Smooth muscle cell (in vitro differentiated cells): ENCODE results near the gene AK8. TPM values are rescaled to one million over a fixed set of nuclear protein-coding genes. Genes with fewer than 3 reads are reported as not detected.

Source experiments
- DNase-seq: peaks from one replicate; lab custom pipeline; 2025; ENCODE audit not compliant: unreplicated experiment; lab: John Stamatoyannopoulos, UW
- H2AFZ ChIP-seq: fragments of 200-600 bp; sonication (generic); 2 replicates; pipeline ENCODE4 v1.6.0; 2016; ENCODE audit warnings: antibody characterized with exemption, low read depth, mild to moderate bottlenecking
- H3F3A ChIP-seq: fragments of 200-600 bp; sonication (generic); 2 replicates; pipeline ENCODE4 v1.6.0; 2017; ENCODE audit warnings: antibody characterized with exemption, low read depth
- H3K27ac ChIP-seq: fragments of 200-600 bp; sonication (generic); 2 replicates; pipeline ENCODE4 v1.5.1; 2016; ENCODE audit warnings: low read depth, mild to moderate bottlenecking
- H3K27me3 ChIP-seq: fragments of 200-600 bp; sonication (generic); 2 replicates; pipeline ENCODE4 v1.6.1; 2016; ENCODE audit warnings: low read depth, mild to moderate bottlenecking
- H3K36me3 ChIP-seq: fragments of 200-600 bp; sonication (generic); 2 replicates; pipeline ENCODE4 v1.5.1; 2016; ENCODE audit warnings: low read depth
- H3K4me1 ChIP-seq: fragments of 200-600 bp; sonication (generic); 2 replicates; pipeline ENCODE4 v1.5.1; 2016; ENCODE audit warnings: low read depth
- H3K4me2 ChIP-seq: fragments of 200-600 bp; sonication (generic); 2 replicates; pipeline ENCODE4 v1.6.0; 2016; ENCODE audit warnings: mild to moderate bottlenecking
- H3K4me3 ChIP-seq: fragments of 200-600 bp; sonication (generic); 2 replicates; pipeline ENCODE4 v1.5.1; 2016; ENCODE audit warnings: mild to moderate bottlenecking
- H3K79me2 ChIP-seq: fragments of 200-600 bp; sonication (generic); 2 replicates; pipeline ENCODE4 v1.6.0; 2016; ENCODE audit warnings: low read depth, mild to moderate bottlenecking
- H3K9ac ChIP-seq: fragments of 200-600 bp; sonication (generic); 2 replicates; pipeline ENCODE4 v1.6.0; 2016; ENCODE audit warnings: low read depth
- H3K9me3 ChIP-seq: fragments of 200-600 bp; sonication (generic); replicated peaks from 2 replicates; pipeline ENCODE4 v1.5.1; 2016; ENCODE audit warnings: low read depth
- H4K20me1 ChIP-seq: fragments of 200-600 bp; sonication (generic); 2 replicates; pipeline ENCODE4 v1.6.0; 2016; ENCODE audit warnings: low read depth
- CTCF ChIP-seq: fragments of 200-600 bp; sonication (generic); IDR thresholded peaks from 2 replicates; pipeline ENCODE4 v1.5.1; 2017; ENCODE audit warnings: borderline replicate concordance, mild to moderate bottlenecking, antibody characterized with exemption; ENCODE audit not compliant: insufficient read depth, poor library complexity, severe bottlenecking
- WGBS: methylation state at CpG from one replicate; pipeline ENCODE4 v1.1.7; 2016; ENCODE audit warnings: low lambda C conversion rate; 5-methylcytosine and 5-hydroxymethylcytosine counted together
- polyA plus RNA-seq: library from polyadenylated mRNA; unstranded; fragments of >200 nt; fragmentation: Nextera tagmentation; extraction: Ambion mirVana; gene quantifications from 2 replicates; pipeline ENCODE4 v1.2.1, GENCODE V29; 2016
- total RNA-seq: library from RNA; depleted of rRNA; stranded (reverse); fragments of >200 nt; gene quantifications from 2 replicates; pipeline ENCODE4 v1.2.3, GENCODE V29; 2014

The AK8 gene
- total and polyA plus RNA-seq, 2 experiments from 2014 or later, result 0.67 to 1.4 TPM

GRCh38 chr9:132763574-132763973 lies 114.5 kb downstream of the AK8 start:
- H3K9ac ChIP-seq, result no peak overlapping the region
- DNase-seq, result no peak
- WGBS, result 90% methylated on average over 3 of the region's 3 CpGs
- no peaks in the 10 kb centered on the region for H3K79me2 ChIP-seq
- no peaks in the 10 kb centered on the region for H3K9me3 ChIP-seq
- peaks cover 1% of the 10 kb centered on the region for H3K4me1 ChIP-seq
- no peak overlapping the region for H3K4me2 ChIP-seq
- no peak overlapping the region for H3K27ac ChIP-seq
- H2AFZ ChIP-seq, result no peak overlapping the region
- no peak for TF ChIP-seq CTCF
- H3K36me3 ChIP-seq, result no peaks in the 10 kb centered on the region
- H3K4me3 ChIP-seq, result no peak overlapping the region
- peaks cover 3% of the 10 kb centered on the region for H3K27me3 ChIP-seq
- no peaks in the 10 kb centered on the region for H3F3A ChIP-seq
- no peaks in the 10 kb centered on the region for H4K20me1 ChIP-seq

- no peak overlapping the region for H3K9ac ChIP-seq
- no peak overlapping the region for H3K27ac ChIP-seq
- H3K36me3 ChIP-seq, result no peaks in the 10 kb centered on the region
- no peak overlapping the region for H3K4me3 ChIP-seq
- H3K9me3 ChIP-seq, result no peaks in the 10 kb centered on the region
- H2AFZ ChIP-seq, result no peak overlapping the region
- DNase-seq, result no peak
- no peaks in the 10 kb centered on the region for H3F3A ChIP-seq
- no peak overlapping the region for H3K4me2 ChIP-seq
- no peaks in the 10 kb centered on the region for H3K79me2 ChIP-seq
- H3K27me3 ChIP-seq, result peaks cover 3% of the 10 kb centered on the region
- no peaks in the 10 kb centered on the region for H3K4me1 ChIP-seq
- 93% methylated on average over 4 of the region's 4 CpGs for WGBS
- TF ChIP-seq CTCF, result no peak
- H4K20me1 ChIP-seq, result no peaks in the 10 kb centered on the region
Measured at GRCh38 chr9:132762896-132763295, 115.2 kb downstream of the AK8 start.

GRCh38 chr9:132761602-132762001 lies 116.5 kb downstream of the AK8 start:
- Histone ChIP-seq H3K9ac (no peak overlapping the region), H4K20me1 (no peaks in the 10 kb centered on the region), H3K4me2 (no peak overlapping the region), H3K27ac (no peak overlapping the region), H3K4me3 (no peak overlapping the region), H3K27me3 (peaks cover 3% of the 10 kb centered on the region), H3K9me3 (no peaks in the 10 kb centered on the region), H3K79me2 (no peaks in the 10 kb centered on the region), H3F3A (no peaks in the 10 kb centered on the region), H3K4me1 (no peaks in the 10 kb centered on the region), H3K36me3 (no peaks in the 10 kb centered on the region), H2AFZ (no peak overlapping the region)
- no peak for TF ChIP-seq CTCF
- no peak for DNase-seq
- WGBS, result 76% methylated on average over 1 of the region's 1 CpG

DNA sequence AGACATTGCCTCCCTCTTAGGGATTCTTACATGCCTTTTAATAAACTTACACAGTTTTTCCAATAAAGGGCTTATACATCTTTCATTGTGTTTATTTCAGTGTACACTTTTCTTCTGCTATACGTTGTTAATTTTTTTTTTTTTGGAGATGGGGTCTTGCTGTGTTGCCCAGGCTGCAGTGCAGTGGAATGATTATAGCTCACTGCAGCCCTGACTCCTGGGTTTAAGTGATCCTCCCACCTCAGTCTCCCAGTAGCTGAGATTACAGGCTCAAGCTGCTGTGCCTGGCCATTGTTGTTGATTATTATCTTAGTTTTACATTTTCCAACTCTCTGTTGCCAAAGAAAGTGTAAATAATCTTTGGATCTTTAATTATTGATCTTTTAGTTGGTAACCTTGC lies 118.0 kb downstream of the AK8 start:
- 93% methylated on average over 1 of the region's 1 CpG for WGBS
- no peak for DNase-seq
- TF ChIP-seq CTCF, result no peak
- no peaks in the 10 kb centered on the region for H3F3A ChIP-seq
- H3K79me2 ChIP-seq, result no peaks in the 10 kb centered on the region
- no peaks in the 10 kb centered on the region for H3K9me3 ChIP-seq
- H3K4me2 ChIP-seq, result no peak overlapping the region
- no peak overlapping the region for H3K27ac ChIP-seq
- no peaks in the 10 kb centered on the region for H3K4me1 ChIP-seq
- no peaks in the 10 kb centered on the region for H3K36me3 ChIP-seq
- no peak overlapping the region for H3K9ac ChIP-seq
- no peak overlapping the region for H3K4me3 ChIP-seq
- peaks cover 3% of the 10 kb centered on the region for H3K27me3 ChIP-seq
- H4K20me1 ChIP-seq, result no peaks in the 10 kb centered on the region
- H2AFZ ChIP-seq, result no peak overlapping the region
